ENCODE results near the gene GAB2. TPM values are rescaled to one million over a fixed set of nuclear protein-coding genes. Genes with fewer than 3 reads are reported as not detected.
"Not testable (repeated sequence)": the region's sequence is repeated elsewhere in the genome, so short reads cannot be mapped to it uniquely, and the experiment has no call there.

Gene GAB2
- total and polyA plus RNA-seq, 2 of the 13 experiments (the other 11 are each of a cell fraction or from before 2014, with no cell fraction given): 4.1 to 8.6 TPM

DNA sequence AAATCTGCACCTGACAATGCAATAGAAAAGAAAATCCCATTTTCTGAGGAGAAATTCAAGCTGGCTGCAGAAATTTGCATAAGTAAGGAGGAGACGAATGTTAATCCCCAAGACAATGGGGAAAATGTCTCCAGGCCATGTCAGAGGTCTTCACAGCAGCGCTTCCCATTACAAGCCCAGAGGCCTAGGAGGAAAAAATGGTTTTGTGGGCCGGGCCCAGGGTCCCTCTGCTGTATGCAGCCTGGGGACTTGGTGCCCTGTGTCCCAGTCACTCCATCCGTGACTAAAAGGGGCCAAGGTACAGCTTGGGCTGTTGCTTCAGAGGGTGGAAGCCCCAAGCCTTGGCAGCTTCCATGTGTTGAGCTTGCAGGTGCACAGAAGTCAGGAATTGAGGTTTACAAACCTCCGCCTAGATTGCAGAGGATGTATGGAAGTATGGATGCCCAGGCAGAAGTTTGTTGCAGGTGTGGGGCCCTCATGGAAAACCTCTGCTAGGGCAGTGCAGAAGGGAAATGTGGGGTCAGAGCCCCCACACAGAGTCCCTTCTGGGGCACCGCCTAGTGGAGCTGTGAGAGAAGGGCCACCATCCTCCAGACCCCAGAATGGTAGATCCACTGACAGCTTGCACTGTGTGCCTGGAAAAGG is 144.9 kb downstream of the GAB2 start:
- H3K36me3 ChIP-seq (replicated peaks in 1 of 2; ENCODE audit: control insufficient read depth in 1 of 2, insufficient read depth in 2 of 2, low read length in 2 of 2); in situ Hi-C loops (cut with HindIII; ENCODE audit: extremely low pct_ligation_motif_present, low pct_unique_long_range_greater_than_20kb); DNase-seq (ENCODE audit: low spot score); H3K27ac ChIP-seq (ENCODE audit: extremely low read length, insufficient read depth, low read length); H3K4me3 ChIP-seq (replicated peaks in 1 of 3; ENCODE audit: insufficient read depth in 1 of 3, low read depth in 2 of 3, low read length in 3 of 3); H3K9ac ChIP-seq (ENCODE audit: insufficient read depth, low read depth, low read length); H3K79me2 ChIP-seq (ENCODE audit: insufficient read depth, low read length); BruUV-seq (replicated peaks); POLR2A ChIA-PET; intact Hi-C loops (cut with micrococcal nuclease; ENCODE audit: unreplicated experiment); ATAC-seq; H4K20me1 ChIP-seq (ENCODE audit: insufficient read depth, low read length); CTCF ChIA-PET (ENCODE audit: low intra/inter-chr PET ratio, low total read pairs); H2AFZ ChIP-seq (ENCODE audit: low read length); H3K4me2 ChIP-seq (ENCODE audit: low read depth, low read length); H3K27me3 ChIP-seq (ENCODE audit: control insufficient read depth in 1 of 2, insufficient read depth in 2 of 2, low read length in 2 of 2); FAIRE-seq: not testable (repeated sequence)
- 88% methylated on average over 5 of the region's 6 CpGs for WGBS (ENCODE audit: low lambda C conversion rate)
- Histone ChIP-seq H3K9me3 (ENCODE audit: low read length) (peaks cover 17% of the 10 kb centered on the region), H3K4me1 (ENCODE audit: insufficient read depth, low read length) (peaks cover 24% of the 10 kb centered on the region)
- TF ChIP-seq, protein P1, sequence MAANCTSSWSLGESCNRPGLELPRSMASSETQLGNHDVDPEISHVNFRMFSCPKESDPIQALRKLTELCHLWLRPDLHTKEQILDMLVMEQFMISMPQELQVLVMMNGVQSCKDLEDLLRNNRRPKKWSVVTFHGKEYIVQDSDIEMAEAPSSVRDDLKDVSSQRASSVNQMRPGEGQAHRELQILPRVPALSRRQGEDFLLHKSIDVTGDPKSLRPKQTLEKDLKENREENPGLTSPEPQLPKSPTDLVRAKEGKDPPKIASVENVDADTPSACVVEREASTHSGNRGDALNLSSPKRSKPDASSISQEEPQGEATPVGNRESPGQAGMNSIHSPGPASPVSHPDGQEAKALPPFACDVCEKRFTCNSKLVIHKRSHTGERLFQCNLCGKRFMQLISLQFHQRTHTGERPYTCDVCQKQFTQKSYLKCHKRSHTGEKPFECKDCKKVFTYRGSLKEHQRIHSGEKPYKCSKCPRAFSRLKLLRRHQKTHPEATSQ (CRISPR knock-in tag; IDR thresholded peaks at IDR 0.05; ENCODE audit: borderline replicate concordance): 0 out of 2 replicates have a peak, but pooled peaks have one; percentile 39

DNA sequence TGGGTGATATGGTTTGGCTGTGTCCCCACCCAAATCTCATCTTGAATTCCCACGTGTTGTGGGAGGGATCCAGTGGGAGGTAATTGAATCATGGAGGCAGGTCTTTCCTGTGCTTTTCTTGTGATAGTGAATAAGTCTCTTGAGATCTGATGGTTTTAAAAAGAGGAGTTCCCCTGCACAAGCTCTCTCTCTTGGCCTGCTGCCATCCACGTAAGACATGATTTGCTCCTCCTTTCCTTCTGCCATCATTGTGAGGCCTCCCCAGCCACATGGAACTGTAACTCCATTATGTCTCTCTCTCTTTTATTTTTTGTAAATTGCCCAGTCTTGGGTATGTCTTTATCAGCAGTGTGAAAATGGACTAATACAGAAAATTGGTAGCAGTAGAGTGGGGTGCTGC is 145.8 kb downstream of the GAB2 start:
- H3K4me3 ChIP-seq (replicated peaks in 1 of 3; ENCODE audit: insufficient read depth in 1 of 3, low read depth in 2 of 3, low read length in 3 of 3); CTCF ChIA-PET (ENCODE audit: low intra/inter-chr PET ratio, low total read pairs): not testable (repeated sequence)

More for the DNA sequence above, 145.8 kb downstream of the GAB2 start:
- H3K36me3 ChIP-seq (replicated peaks in 1 of 2; ENCODE audit: control insufficient read depth in 1 of 2, insufficient read depth in 2 of 2, low read length in 2 of 2); BruUV-seq (replicated peaks); H2AFZ ChIP-seq (ENCODE audit: low read length); H4K20me1 ChIP-seq (ENCODE audit: insufficient read depth, low read length); FAIRE-seq; POLR2A ChIA-PET; H3K79me2 ChIP-seq (ENCODE audit: insufficient read depth, low read length); intact Hi-C loops (cut with micrococcal nuclease; ENCODE audit: unreplicated experiment); in situ Hi-C loops (cut with HindIII; ENCODE audit: extremely low pct_ligation_motif_present, low pct_unique_long_range_greater_than_20kb); H3K27me3 ChIP-seq (ENCODE audit: control insufficient read depth in 1 of 2, insufficient read depth in 2 of 2, low read length in 2 of 2); H3K9ac ChIP-seq (ENCODE audit: insufficient read depth, low read depth, low read length); ATAC-seq; H3K27ac ChIP-seq (ENCODE audit: extremely low read length, insufficient read depth, low read length); H3K4me2 ChIP-seq (ENCODE audit: low read depth, low read length); DNase-seq (ENCODE audit: low spot score): not testable (repeated sequence)
- WGBS (ENCODE audit: low lambda C conversion rate): 100% methylated on average over 2 of the region's 2 CpGs
- peaks cover 15% of the 10 kb centered on the region for H3K4me1 ChIP-seq (ENCODE audit: insufficient read depth, low read length)
- H3K9me3 ChIP-seq (ENCODE audit: low read length): peaks cover 17% of the 10 kb centered on the region
